GM18511 (cell line): ENCODE results near the gene FGFR2.
"Not testable (repeated sequence)": the region's sequence is repeated elsewhere in the genome, so short reads cannot be mapped to it uniquely, and the experiment has no call there.

Experiments
- ATAC-seq: cut with Tn5 transposase; IDR thresholded peaks from one replicate; pipeline ENCODE4 v1.9.1; 2021; ENCODE audit warnings: mild to moderate bottlenecking, moderate library complexity; ENCODE audit not compliant: unreplicated experiment

FGFR2 gene

GRCh38 chr10:121525251-121526134 lies 72.8 kb downstream of the FGFR2 start:
- no peak for ATAC-seq

- ATAC-seq, result no peak
These were observed 74.0 kb downstream of the FGFR2 start for GRCh38 chr10:121524157-121524817.

- ATAC-seq, result no peak
These were observed 75.4 kb downstream of the FGFR2 start for GRCh38 chr10:121522831-121523230.

GRCh38 chr10:121521794-121522556 lies 76.3 kb downstream of the FGFR2 start:
- no peak for ATAC-seq

GRCh38 chr10:121520526-121520925 lies 77.7 kb downstream of the FGFR2 start:
- not testable (repeated sequence) for ATAC-seq

GRCh38 chr10:121519901-121520493 lies 78.2 kb downstream of the FGFR2 start:
- ATAC-seq, result no peak

GRCh38 chr10:121519411-121519810 lies 78.8 kb downstream of the FGFR2 start:
- no peak for ATAC-seq

GRCh38 chr10:121518333-121518732 lies 79.9 kb downstream of the FGFR2 start:
- ATAC-seq, result no peak

GRCh38 chr10:121516093-121516865 lies 82.0 kb downstream of the FGFR2 start:
- peak; percentile 97 for ATAC-seq

- ATAC-seq, result no peak
These were observed 83.9 kb downstream of the FGFR2 start for GRCh38 chr10:121514141-121514865.

- ATAC-seq, result no peak
These were observed 86.3 kb downstream of the FGFR2 start for GRCh38 chr10:121511943-121512342.

GRCh38 chr10:121511460-121511859 lies 86.8 kb downstream of the FGFR2 start:
- ATAC-seq, result no peak

GRCh38 chr10:121510201-121510771 lies 88.0 kb downstream of the FGFR2 start:
- ATAC-seq, result no peak

GRCh38 chr10:121509796-121510195 lies 88.4 kb downstream of the FGFR2 start:
- ATAC-seq, result no peak

GRCh38 chr10:121509112-121509511 lies 89.1 kb downstream of the FGFR2 start:
- ATAC-seq, result no peak

GRCh38 chr10:121503587-121504051 lies 94.6 kb downstream of the FGFR2 start:
- ATAC-seq, result no peak

GRCh38 chr10:121501796-121502195 lies 96.4 kb downstream of the FGFR2 start:
- no peak for ATAC-seq

- ATAC-seq, result no peak
These were observed 97.4 kb downstream of the FGFR2 start for GRCh38 chr10:121500701-121501332.
